Measurements from ENCODE around the gene HMGCL.

Gene HMGCL

DNA sequence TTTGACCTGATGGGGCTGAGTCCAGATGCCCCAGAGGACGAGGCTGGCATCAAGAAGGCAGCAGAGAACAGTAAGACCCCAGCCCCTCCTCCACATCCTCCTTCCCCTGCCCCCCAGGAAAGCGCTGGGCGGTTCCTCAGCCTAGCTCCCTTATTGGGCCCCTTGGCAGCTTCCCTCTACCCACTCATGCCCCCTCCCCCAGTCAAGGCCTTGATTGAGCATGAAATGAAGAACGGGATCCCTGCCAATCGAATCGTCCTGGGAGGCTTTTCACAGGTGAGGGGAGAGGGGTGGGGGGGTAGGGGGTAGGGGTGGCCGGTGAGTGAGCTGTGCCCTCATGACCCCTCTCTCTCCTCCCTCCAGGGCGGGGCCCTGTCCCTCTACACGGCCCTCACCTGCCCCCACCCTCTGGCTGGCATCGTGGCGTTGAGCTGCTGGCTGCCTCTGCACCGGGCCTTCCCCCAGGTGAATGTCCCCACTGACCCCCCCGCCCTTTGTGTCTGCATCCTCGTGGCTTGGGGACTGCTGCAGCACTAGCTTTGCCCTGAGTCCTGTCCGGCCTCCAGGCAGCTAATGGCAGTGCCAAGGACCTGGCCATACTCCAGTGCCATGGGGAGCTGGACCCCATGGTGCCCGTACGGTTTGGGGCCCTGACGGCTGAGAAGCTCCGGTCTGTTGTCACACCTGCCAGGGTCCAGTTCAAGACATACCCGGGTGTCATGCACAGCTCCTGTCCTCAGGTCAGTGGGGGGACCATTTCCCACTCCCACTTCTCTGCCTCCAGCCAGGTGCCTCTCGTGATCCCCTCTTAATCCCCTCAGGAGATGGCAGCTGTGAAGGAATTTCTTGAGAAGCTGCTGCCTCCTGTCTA, 31.1 kb downstream of the HMGCL start:
- DNase-seq (ENCODE audit: low read depth) = no peak
- no peak overlapping the region for H3K4me3 ChIP-seq (replicated peaks; ENCODE audit: low read depth, low read length)
- TF ChIP-seq, protein P1, sequence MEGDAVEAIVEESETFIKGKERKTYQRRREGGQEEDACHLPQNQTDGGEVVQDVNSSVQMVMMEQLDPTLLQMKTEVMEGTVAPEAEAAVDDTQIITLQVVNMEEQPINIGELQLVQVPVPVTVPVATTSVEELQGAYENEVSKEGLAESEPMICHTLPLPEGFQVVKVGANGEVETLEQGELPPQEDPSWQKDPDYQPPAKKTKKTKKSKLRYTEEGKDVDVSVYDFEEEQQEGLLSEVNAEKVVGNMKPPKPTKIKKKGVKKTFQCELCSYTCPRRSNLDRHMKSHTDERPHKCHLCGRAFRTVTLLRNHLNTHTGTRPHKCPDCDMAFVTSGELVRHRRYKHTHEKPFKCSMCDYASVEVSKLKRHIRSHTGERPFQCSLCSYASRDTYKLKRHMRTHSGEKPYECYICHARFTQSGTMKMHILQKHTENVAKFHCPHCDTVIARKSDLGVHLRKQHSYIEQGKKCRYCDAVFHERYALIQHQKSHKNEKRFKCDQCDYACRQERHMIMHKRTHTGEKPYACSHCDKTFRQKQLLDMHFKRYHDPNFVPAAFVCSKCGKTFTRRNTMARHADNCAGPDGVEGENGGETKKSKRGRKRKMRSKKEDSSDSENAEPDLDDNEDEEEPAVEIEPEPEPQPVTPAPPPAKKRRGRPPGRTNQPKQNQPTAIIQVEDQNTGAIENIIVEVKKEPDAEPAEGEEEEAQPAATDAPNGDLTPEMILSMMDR (IDR thresholded peaks at IDR 0.05; ENCODE audit: low read length, missing control alignments) = no peak

DNA sequence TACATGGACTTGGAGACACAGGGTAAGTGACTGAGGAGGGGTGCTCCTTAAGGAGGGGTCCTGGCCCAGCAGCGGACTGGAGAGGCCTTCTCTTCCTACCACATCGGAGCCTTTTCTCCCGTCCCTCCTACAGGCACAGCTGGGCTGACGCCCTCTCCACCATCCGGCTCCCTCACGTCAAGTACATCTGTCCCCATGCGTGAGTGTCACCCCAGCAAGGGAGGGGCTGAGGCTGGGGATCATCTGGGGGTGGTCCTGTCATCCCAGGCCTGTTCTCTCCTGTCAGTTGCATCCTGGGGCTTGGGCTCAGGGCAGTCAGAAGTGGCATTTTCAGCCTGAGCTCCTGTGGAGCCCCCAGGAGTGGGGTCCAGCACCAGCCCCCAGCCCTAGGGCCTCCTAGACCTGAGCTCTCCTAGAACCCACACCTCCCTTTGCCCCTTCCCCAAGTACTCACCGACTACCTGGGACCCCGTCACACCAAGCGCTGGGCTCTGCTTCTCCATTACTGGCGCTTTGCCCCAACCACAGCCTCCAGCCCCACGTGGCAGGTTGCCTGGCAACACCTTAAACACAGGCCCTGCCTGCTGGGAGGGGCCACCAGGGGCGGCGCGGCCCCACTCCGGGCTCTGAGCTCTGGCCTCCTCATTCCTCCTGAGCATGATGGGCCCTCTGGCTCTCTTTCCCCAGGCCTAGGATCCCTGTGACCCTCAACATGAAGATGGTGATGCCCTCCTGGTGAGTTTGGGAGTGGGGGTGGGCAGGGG, 32.0 kb downstream of the HMGCL start:
- TF ChIP-seq, protein P1 (IDR thresholded peaks at IDR 0.05; ENCODE audit: low read length, missing control alignments) = no peak
- peak overlapping the region; percentile 96 for H3K4me3 ChIP-seq (replicated peaks; ENCODE audit: low read depth, low read length)
- peak; percentile 49 for DNase-seq (ENCODE audit: low read depth)

DNA sequence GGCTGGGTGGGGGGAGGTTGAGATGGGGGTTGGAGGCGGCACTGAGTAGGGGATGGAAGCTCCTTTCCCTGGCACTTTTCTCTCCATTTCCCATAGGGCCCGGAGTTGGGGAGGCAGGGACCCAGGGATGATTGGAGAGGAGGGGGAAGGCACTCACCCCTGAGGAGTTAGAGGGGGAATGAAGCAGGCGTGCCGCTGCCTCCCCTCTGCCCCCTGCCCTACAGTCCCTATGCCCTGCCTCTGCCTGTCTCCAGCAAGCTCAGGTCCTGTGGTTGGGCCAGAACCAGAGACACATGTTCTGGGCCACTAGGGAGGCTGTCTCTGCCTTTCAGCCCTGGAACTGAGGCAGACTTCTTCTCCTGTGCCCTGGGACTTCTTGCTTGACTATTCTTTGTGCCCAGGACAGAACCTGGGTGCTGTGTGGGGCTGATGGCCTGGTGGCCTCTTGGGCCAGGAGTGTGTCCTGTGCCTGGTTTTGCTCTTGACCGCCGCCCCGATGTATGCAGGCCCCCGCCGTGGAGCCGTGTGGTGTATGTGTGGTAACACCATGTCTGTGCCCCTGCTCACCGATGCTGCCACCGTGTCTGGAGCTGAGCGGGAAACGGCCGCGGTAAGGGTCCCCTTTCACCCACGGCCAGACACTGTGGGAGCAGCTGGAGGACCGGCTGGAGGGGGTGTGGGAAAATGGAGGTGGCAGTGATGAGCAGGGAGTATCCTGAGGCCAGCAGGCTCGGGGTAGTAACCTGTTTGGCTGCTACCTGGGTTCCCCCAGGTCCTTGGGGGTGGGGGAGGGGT, 32.9 kb downstream of the HMGCL start:
- no peak for DNase-seq (ENCODE audit: low read depth)
- TF ChIP-seq, protein P1 (IDR thresholded peaks at IDR 0.05; ENCODE audit: low read length, missing control alignments) = no peak
- H3K4me3 ChIP-seq (replicated peaks; ENCODE audit: low read depth, low read length) = peak overlapping the region; percentile 96

DNA sequence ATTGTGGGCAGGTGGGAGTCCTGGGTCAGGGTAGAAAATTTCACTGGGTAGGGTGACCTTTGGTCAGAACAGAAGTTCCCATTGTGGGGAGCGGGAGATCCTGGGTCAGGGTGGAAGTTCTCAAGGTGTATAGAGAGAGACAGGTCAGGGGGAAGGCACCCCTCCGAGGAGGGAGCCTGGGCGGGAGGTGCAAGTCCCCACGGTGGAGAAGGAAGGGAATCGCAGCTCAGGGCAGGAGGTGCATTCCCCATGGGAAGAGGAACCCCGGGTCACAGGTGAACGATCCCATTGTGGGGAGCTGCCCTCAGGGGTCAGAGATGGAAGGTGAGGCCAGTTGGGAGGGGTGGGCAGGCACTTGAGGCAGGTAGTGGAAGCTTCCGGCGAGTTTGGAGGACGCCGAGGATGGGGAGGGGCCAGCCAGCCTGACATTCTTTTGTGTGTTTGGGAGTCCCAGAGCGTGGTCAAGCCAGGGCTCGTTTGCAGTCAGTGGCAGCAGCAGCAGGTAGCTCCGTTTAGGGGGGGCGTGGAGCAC, 33.6 kb downstream of the HMGCL start:
- no peak for DNase-seq (ENCODE audit: low read depth)
- peak overlapping the region; percentile 96 for H3K4me3 ChIP-seq (replicated peaks; ENCODE audit: low read depth, low read length)
- TF ChIP-seq, protein P1 (IDR thresholded peaks at IDR 0.05; ENCODE audit: low read length, missing control alignments) = no peak

DNA sequence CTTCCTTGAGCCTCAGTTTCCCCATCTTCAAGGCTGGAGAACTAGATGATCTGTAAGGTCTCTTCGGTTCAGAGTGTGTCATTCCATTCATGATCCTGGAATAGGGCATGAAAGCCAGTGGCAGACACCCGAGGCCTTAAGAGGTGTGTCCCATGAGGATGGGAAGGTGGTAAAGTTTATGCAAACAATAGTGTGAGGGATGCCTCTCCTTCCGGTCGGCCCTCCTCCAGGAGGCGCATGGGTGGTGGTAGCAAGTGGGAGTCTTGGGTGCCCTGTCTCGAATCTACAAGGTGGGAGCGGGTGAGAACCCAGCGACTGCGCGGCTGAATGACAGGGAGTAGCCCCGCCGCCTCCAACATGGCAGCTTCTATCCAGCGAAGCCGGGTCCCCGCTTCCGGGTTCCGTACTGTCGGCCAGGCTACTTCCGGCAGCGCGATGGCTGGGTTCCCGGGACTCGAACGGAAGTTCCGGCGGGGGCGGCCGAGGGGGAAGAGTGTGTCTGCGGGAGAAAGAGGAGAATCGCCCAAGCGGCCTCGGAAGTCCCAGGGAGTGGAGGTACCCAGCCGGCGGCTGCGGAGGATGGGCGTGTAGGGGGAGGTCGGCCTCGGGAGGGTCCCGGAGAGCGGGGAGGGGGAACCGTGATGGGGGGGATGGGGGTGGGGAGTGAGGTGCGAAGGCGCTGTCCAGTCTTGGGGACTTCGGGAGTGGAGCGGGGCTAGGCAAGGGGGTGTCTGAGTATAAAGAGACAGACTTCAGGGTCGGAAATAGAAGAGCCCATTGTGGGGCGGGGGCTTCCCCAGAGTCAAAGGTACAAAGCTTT, 34.3 kb downstream of the HMGCL start, which contains the start of gene LYPLA2:
LYPLA2 (plus strand) TSS at position 450 of the 820 bp plus-strand sequence. CDS start 1,538 bp downstream, outside the sequence.
- H3K4me3 ChIP-seq (replicated peaks; ENCODE audit: low read depth, low read length) = peak within 1 kb of the TSS; percentile 96
- DNase-seq (ENCODE audit: low read depth) = peak; percentile 90
- TF ChIP-seq, protein P1 (IDR thresholded peaks at IDR 0.05; ENCODE audit: low read length, missing control alignments) = no peak
